ENCODE data around the gene TMEM117.

The TMEM117 gene

GRCh38 chr12:44385964-44386363 is 550.1 kb downstream of the TMEM117 start:
- no peak overlapping the region for H3K4me2 ChIP-seq
- H4K20me1 ChIP-seq: no peaks in the 10 kb centered on the region
- H3K9ac ChIP-seq: no peak overlapping the region
- H3K9me3 ChIP-seq: no peaks in the 10 kb centered on the region
- H3K27ac ChIP-seq: no peak overlapping the region
- no peaks in the 10 kb centered on the region for H3K36me3 ChIP-seq
- TF ChIP-seq Cebpa-rat (IDR thresholded peaks at IDR 0.05): no peak
- H3K4me3 ChIP-seq: no peak overlapping the region
- no peaks in the 10 kb centered on the region for H3K27me3 ChIP-seq
- peaks cover 8% of the 10 kb centered on the region for H3K4me1 ChIP-seq

- no peaks in the 10 kb centered on the region for H3K4me1 ChIP-seq
- H3K9ac ChIP-seq: no peak overlapping the region
- no peaks in the 10 kb centered on the region for H4K20me1 ChIP-seq
- no peaks in the 10 kb centered on the region for H3K36me3 ChIP-seq
- H3K9me3 ChIP-seq: no peaks in the 10 kb centered on the region
- no peak overlapping the region for H3K4me3 ChIP-seq
- no peak overlapping the region for H3K27ac ChIP-seq
- H3K4me2 ChIP-seq: no peak overlapping the region
- no peaks in the 10 kb centered on the region for H3K27me3 ChIP-seq
- TF ChIP-seq Cebpa-rat (IDR thresholded peaks at IDR 0.05): no peak
Observed at GRCh38 chr12:44387581-44387980, 551.7 kb downstream of the TMEM117 start.

- no peak overlapping the region for H3K4me3 ChIP-seq
- TF ChIP-seq Cebpa-rat (IDR thresholded peaks at IDR 0.05): no peak
- H3K9ac ChIP-seq: no peak overlapping the region
- no peaks in the 10 kb centered on the region for H4K20me1 ChIP-seq
- H3K9me3 ChIP-seq: no peaks in the 10 kb centered on the region
- H3K4me1 ChIP-seq: no peaks in the 10 kb centered on the region
- no peaks in the 10 kb centered on the region for H3K36me3 ChIP-seq
- H3K27me3 ChIP-seq: no peaks in the 10 kb centered on the region
- no peak overlapping the region for H3K4me2 ChIP-seq
- H3K27ac ChIP-seq: no peak overlapping the region
Observed at GRCh38 chr12:44389038-44389437, 553.2 kb downstream of the TMEM117 start.

- H4K20me1 ChIP-seq: no peaks in the 10 kb centered on the region
- TF ChIP-seq Cebpa-rat (IDR thresholded peaks at IDR 0.05): no peak
- H3K36me3 ChIP-seq: no peaks in the 10 kb centered on the region
- H3K9me3 ChIP-seq: no peaks in the 10 kb centered on the region
- no peaks in the 10 kb centered on the region for H3K27me3 ChIP-seq
- H3K4me1 ChIP-seq: no peaks in the 10 kb centered on the region
- no peak overlapping the region for H3K4me3 ChIP-seq
- no peak overlapping the region for H3K27ac ChIP-seq
- H3K4me2 ChIP-seq: no peak overlapping the region
- no peak overlapping the region for H3K9ac ChIP-seq
Observed at GRCh38 chr12:44389896-44390295, 554.0 kb downstream of the TMEM117 start.

GRCh38 chr12:44397631-44398030 is 561.8 kb downstream of the TMEM117 start:
- Histone ChIP-seq H3K9ac (no peak overlapping the region), H3K4me1 (no peaks in the 10 kb centered on the region), H3K4me3 (no peak overlapping the region), H3K27ac (no peak overlapping the region), H3K27me3 (no peaks in the 10 kb centered on the region), H3K9me3 (no peaks in the 10 kb centered on the region), H3K36me3 (no peaks in the 10 kb centered on the region), H4K20me1 (no peaks in the 10 kb centered on the region), H3K4me2 (no peak overlapping the region)
- no peak for TF ChIP-seq Cebpa-rat (IDR thresholded peaks at IDR 0.05)

- Histone ChIP-seq H3K27me3 (no peaks in the 10 kb centered on the region), H3K4me2 (no peak overlapping the region), H3K9ac (no peak overlapping the region), H3K36me3 (no peaks in the 10 kb centered on the region), H3K4me3 (no peak overlapping the region), H4K20me1 (no peaks in the 10 kb centered on the region), H3K9me3 (no peaks in the 10 kb centered on the region), H3K27ac (no peak overlapping the region), H3K4me1 (no peaks in the 10 kb centered on the region)
- TF ChIP-seq Cebpa-rat (IDR thresholded peaks at IDR 0.05): no peak
Observed at GRCh38 chr12:44403185-44403584, 567.3 kb downstream of the TMEM117 start.

GRCh38 chr12:44405297-44405696 is 569.4 kb downstream of the TMEM117 start:
- no peak overlapping the region for H3K9ac ChIP-seq
- no peak for TF ChIP-seq Cebpa-rat (IDR thresholded peaks at IDR 0.05)
- no peaks in the 10 kb centered on the region for H3K9me3 ChIP-seq
- no peaks in the 10 kb centered on the region for H3K4me1 ChIP-seq
- H3K4me3 ChIP-seq: no peak overlapping the region
- no peaks in the 10 kb centered on the region for H3K27me3 ChIP-seq
- no peaks in the 10 kb centered on the region for H4K20me1 ChIP-seq
- no peak overlapping the region for H3K27ac ChIP-seq
- H3K4me2 ChIP-seq: no peak overlapping the region
- no peaks in the 10 kb centered on the region for H3K36me3 ChIP-seq

GRCh38 chr12:44422559-44422958 is 586.7 kb downstream of the TMEM117 start:
- Histone ChIP-seq H3K27me3 (no peaks in the 10 kb centered on the region), H3K27ac (no peak overlapping the region), H3K4me1 (no peaks in the 10 kb centered on the region), H3K4me3 (no peak overlapping the region), H3K9me3 (no peaks in the 10 kb centered on the region), H3K36me3 (no peaks in the 10 kb centered on the region), H3K9ac (no peak overlapping the region), H4K20me1 (no peaks in the 10 kb centered on the region), H3K4me2 (no peak overlapping the region)
- no peak for TF ChIP-seq Cebpa-rat (IDR thresholded peaks at IDR 0.05)

- Histone ChIP-seq H3K9me3 (no peaks in the 10 kb centered on the region), H4K20me1 (no peaks in the 10 kb centered on the region), H3K27me3 (no peaks in the 10 kb centered on the region), H3K4me3 (no peak overlapping the region), H3K9ac (no peak overlapping the region), H3K4me2 (no peak overlapping the region), H3K27ac (no peak overlapping the region), H3K4me1 (no peaks in the 10 kb centered on the region), H3K36me3 (no peaks in the 10 kb centered on the region)
- no peak for TF ChIP-seq Cebpa-rat (IDR thresholded peaks at IDR 0.05)
Observed at GRCh38 chr12:44428825-44429224, 592.9 kb downstream of the TMEM117 start.

- Histone ChIP-seq H4K20me1 (no peaks in the 10 kb centered on the region), H3K4me1 (no peaks in the 10 kb centered on the region), H3K27ac (no peak overlapping the region), H3K9ac (no peak overlapping the region), H3K27me3 (no peaks in the 10 kb centered on the region), H3K4me3 (no peak overlapping the region), H3K9me3 (no peaks in the 10 kb centered on the region), H3K4me2 (no peak overlapping the region), H3K36me3 (no peaks in the 10 kb centered on the region)
- no peak for TF ChIP-seq Cebpa-rat (IDR thresholded peaks at IDR 0.05)
Observed at GRCh38 chr12:44431647-44432343, 595.9 kb downstream of the TMEM117 start.

GRCh38 chr12:44433659-44434058 is 597.8 kb downstream of the TMEM117 start:
- no peaks in the 10 kb centered on the region for H3K9me3 ChIP-seq
- no peaks in the 10 kb centered on the region for H4K20me1 ChIP-seq
- H3K36me3 ChIP-seq: no peaks in the 10 kb centered on the region
- no peak for TF ChIP-seq Cebpa-rat (IDR thresholded peaks at IDR 0.05)
- no peaks in the 10 kb centered on the region for H3K4me1 ChIP-seq
- H3K27me3 ChIP-seq: no peaks in the 10 kb centered on the region
- no peak overlapping the region for H3K27ac ChIP-seq
- no peak overlapping the region for H3K9ac ChIP-seq
- no peak overlapping the region for H3K4me2 ChIP-seq
- H3K4me3 ChIP-seq: no peak overlapping the region

Measured in BLaER1 (cell line).